Nephron progenitor cell (in vitro differentiated cells): Measurements from ENCODE around the gene TRIM3.
A peak's percentile ranks its signal among the peaks of the same experiment; 100 is the strongest.

ENCODE experiments used
- DNase-seq: peaks from one replicate; pipeline ENCODE4 v3.0.0; 2021
- H3K27ac Mint-ChIP-seq: 2 replicates; pipeline ENCODE4 v1.8.0; 2021; ENCODE audit warnings: mild to moderate bottlenecking, moderate library complexity, mixed read lengths
- H3K27me3 Mint-ChIP-seq: 2 replicates; pipeline ENCODE4 v1.8.0; 2021; ENCODE audit warnings: mild to moderate bottlenecking, low read depth, mixed read lengths; ENCODE audit not compliant: poor library complexity
- H3K36me3 Mint-ChIP-seq: 2 replicates; pipeline ENCODE4 v1.8.0; 2021; ENCODE audit warnings: low read depth, mixed read lengths
- H3K4me1 Mint-ChIP-seq: 2 replicates; pipeline ENCODE4 v1.8.0; 2021; ENCODE audit warnings: mixed read lengths
- H3K4me3 Mint-ChIP-seq: 2 replicates; pipeline ENCODE4 v1.8.0; 2021; ENCODE audit warnings: mild to moderate bottlenecking, moderate library complexity, mixed read lengths
- H3K9me3 Mint-ChIP-seq: 2 replicates; pipeline ENCODE4 v1.8.0; 2021; ENCODE audit warnings: mild to moderate bottlenecking, moderate library complexity, mixed read lengths
- TF ChIP-seq, protein P1 (sequence below): fragments of 200-600 bp; sonication (generic); IDR thresholded peaks from 2 replicates; pipeline ENCODE4 v1.5.0; 2021; ENCODE audit warnings: antibody characterized with exemption

Gene TRIM3

DNA sequence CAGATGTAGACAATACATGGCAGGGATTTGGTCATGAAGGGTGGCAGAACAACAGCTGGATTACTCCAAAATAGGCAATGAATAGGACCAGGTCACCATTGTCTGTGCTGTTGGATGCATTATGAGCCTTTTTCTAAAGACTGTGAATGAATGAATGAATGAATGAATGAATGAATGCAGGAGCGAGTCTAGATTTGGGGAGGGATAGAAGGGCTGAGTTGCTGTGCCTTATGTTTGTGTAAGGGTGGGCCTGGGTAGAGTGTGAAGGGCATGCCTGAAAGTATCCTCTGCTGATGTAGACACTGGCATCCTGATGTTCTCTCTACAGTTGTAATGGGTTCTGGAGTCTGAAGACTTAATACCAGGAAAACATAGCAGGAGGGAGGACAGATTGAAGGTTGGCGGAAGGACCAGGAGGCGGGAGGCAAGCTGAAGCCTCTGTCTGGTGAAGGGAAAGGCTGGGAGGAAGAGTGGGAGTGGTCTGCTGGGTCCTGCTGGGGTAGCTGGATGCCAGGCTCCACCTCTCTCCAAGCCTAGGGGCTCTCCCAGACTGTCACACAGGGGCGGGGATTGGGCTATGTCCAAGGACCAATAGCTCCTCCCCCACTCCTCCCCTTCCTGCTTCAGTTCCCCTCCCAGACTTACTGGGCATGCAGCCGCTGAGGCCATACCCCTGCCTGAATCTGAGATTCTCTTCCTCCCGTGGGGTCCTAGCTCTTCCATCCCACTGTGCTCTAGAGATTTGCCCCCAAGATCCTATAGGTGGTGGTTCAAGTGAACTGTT lies 4.8 kb downstream of the TRIM3 start:
- Mint-ChIP-seq H3K27ac (no peak overlapping the region), H3K9me3 (no peaks in the 10 kb centered on the region), H3K27me3 (peaks cover 5% of the 10 kb centered on the region), H3K4me1 (peaks cover 35% of the 10 kb centered on the region), H3K4me3 (no peak overlapping the region), H3K36me3 (peaks cover 4% of the 10 kb centered on the region)
- TF ChIP-seq, protein P1, sequence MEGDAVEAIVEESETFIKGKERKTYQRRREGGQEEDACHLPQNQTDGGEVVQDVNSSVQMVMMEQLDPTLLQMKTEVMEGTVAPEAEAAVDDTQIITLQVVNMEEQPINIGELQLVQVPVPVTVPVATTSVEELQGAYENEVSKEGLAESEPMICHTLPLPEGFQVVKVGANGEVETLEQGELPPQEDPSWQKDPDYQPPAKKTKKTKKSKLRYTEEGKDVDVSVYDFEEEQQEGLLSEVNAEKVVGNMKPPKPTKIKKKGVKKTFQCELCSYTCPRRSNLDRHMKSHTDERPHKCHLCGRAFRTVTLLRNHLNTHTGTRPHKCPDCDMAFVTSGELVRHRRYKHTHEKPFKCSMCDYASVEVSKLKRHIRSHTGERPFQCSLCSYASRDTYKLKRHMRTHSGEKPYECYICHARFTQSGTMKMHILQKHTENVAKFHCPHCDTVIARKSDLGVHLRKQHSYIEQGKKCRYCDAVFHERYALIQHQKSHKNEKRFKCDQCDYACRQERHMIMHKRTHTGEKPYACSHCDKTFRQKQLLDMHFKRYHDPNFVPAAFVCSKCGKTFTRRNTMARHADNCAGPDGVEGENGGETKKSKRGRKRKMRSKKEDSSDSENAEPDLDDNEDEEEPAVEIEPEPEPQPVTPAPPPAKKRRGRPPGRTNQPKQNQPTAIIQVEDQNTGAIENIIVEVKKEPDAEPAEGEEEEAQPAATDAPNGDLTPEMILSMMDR = no peak
- DNase-seq = peak; percentile 90

DNA sequence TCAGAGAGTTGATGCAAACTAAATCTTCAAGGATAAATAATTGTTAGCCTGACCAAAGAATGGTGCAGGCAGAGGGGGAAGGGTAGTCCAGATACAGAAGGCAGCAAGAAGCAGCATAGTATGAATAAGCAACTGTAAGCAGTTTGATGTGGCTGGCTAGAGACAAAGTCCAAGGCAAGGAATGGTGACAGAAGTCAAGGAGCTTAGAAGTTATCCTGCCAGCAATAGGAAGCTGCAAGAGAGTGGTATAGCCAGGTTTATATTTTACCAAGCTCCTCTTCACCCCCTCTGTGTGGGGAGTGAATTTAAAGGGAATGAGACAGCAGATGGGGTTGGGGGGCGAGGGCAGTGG lies 14.7 kb downstream of the TRIM3 start:
- H3K27me3 Mint-ChIP-seq = no peaks in the 10 kb centered on the region
- H3K27ac Mint-ChIP-seq = no peak overlapping the region
- no peak overlapping the region for H3K4me3 Mint-ChIP-seq
- peaks cover 18% of the 10 kb centered on the region for H3K4me1 Mint-ChIP-seq
- no peak for DNase-seq
- H3K9me3 Mint-ChIP-seq = no peaks in the 10 kb centered on the region
- TF ChIP-seq, protein P1 = no peak
- H3K36me3 Mint-ChIP-seq = peaks cover 15% of the 10 kb centered on the region

DNA sequence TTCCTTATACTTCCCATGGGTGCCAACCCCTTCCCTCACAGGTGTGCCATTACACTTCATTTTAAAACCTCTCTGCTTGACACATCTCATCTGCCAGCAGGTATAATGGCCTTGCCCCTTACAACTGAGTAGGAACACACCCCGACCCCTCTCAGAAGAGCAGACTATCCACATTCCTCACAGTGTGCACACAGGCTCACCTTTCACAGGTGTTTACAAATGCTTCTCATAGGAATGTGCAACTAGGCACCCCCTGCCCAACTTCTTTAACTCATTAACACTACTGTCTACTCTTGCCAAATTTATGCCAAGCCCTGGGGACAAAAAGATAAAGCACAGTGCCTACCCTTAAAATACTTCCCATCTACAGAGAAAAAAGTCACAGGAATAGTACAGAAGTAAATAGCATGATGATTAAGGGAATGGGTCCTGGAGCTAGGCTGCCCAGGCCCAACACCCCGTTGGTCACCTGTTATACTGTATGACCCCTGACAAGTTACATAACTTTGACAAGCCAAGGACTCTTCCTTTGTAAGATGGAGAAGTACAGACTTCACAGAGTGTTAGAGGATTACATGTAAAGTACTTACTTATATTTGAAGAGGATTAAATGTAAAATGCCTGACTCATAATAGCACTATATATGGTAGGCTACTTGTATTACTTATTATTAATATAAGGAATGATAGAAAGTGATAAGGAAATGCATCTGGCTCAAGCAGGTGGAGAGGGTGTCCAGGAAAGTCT lies 15.2 kb downstream of the TRIM3 start:
- Mint-ChIP-seq H3K4me1 (peaks cover 22% of the 10 kb centered on the region), H3K4me3 (no peak overlapping the region), H3K27ac (no peak overlapping the region), H3K9me3 (no peaks in the 10 kb centered on the region), H3K36me3 (peaks cover 9% of the 10 kb centered on the region), H3K27me3 (no peaks in the 10 kb centered on the region)
- TF ChIP-seq, protein P1 = no peak
- no peak for DNase-seq

DNA sequence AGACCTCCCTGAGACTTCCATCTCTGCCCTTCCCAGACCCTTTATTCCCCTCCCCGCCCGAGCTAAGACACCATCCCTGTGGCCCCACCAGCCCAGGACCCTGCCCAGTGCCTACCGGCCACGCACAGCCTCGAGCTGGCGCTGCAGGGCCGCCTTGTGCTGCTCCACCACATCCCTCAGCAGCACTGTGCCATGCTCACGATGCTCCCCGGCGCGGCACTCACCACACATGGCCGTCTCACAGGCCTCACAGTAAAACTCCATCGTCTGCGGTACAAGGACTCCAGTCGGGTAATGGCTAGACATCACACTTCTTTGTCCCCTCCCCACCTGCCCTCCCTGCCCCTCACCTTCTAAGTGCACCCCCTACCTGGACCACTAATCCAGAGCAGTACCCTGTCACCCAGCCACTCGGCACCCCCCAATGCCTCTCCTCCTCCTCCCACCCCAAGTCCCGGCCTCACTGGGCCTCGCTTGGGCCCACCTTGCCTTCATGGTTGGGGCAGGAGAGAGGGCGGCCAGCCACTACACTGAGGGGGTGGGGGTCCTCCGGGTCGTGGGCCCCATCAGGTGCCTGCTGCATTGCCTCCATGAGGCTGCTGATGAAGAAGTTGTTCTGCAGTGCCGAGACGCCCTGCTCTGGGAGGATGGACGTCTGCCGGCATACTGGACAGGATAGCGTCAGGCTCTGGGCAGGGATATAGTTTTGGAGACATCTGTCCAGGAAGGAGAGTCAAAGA lies 16.0 kb downstream of the TRIM3 start:
- DNase-seq = no peak
- Mint-ChIP-seq H3K27ac (no peak overlapping the region), H3K9me3 (no peaks in the 10 kb centered on the region), H3K4me3 (no peak overlapping the region), H3K36me3 (peaks cover 6% of the 10 kb centered on the region), H3K27me3 (no peaks in the 10 kb centered on the region), H3K4me1 (peaks cover 22% of the 10 kb centered on the region)
- TF ChIP-seq, protein P1 = no peak

DNA sequence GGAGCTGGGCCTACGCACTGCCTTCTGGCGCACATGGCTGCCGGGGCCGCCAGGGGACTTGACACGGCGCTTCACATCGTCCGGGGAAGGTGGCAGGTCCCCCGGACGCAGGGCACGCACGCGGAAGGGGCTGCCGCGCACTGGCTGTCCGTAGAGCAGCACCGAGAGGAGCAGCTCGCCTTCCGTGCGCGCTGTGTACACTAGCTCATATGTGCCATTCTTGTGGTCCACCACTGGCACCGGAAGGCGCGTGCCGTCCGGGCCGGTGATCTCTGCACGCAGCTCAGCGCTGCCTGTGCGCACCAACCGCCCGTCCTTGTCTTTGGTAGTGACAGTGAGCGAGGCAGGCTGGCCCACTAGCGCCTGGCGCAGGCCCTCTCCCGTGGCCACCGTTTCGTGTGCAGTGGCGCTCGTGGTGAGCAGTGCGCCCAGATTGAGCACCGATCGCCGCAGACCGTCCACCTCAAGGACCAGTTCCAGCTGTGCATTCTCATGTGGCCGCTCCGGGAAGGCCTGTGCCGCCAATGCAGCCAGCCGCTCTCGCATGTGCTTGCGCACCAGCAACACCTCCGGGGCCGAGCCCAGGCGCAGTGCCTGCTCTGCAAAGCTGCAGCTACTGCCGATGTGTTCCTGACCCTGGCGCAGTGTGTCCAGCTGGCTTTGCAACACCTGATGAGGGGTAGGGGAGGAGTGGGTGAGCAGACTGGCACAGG lies 17.2 kb downstream of the TRIM3 start:
- TF ChIP-seq, protein P1 = no peak
- no peaks in the 10 kb centered on the region for H3K27me3 Mint-ChIP-seq
- no peak overlapping the region for H3K27ac Mint-ChIP-seq
- DNase-seq = no peak
- H3K4me3 Mint-ChIP-seq = no peak overlapping the region
- H3K4me1 Mint-ChIP-seq = peaks cover 22% of the 10 kb centered on the region
- H3K9me3 Mint-ChIP-seq = no peaks in the 10 kb centered on the region
- H3K36me3 Mint-ChIP-seq = peaks cover 6% of the 10 kb centered on the region
